Stimulated activated naive CD8-positive, alpha-beta T cell treated with anti-CD3 and anti-CD28 coated beads, Interleukin-15, Interleukin-2, amounts not matched to agents 100 U/mL and 50 U/mL, for 24 hours (primary cell): ENCODE results near the gene RHBDL2.
"Not testable (repeated sequence)": the region's sequence is repeated elsewhere in the genome, so short reads cannot be mapped to it uniquely, and the experiment has no call there.

Source experiments
- ATAC-seq: fragments of 150-1000 bp; cut with Tn5 transposase; one replicate; pipeline ENCODE4 v1.10.0; 2021
- DNase-seq: peaks from one replicate; pipeline ENCODE4 v3.0.0; 2021

Gene RHBDL2

GRCh38 chr1:38941527-38942019 lies at the start of gene RHBDL2:
TSS of gene RHBDL2 (minus strand) at chr1:38941830. CDS start at chr1:38919212, 22,618 bp downstream.
- no peak for ATAC-seq
- DNase-seq = no peak

- DNase-seq (peak; percentile 99), ATAC-seq (peak; percentile 98)
These were observed 49.4 kb upstream of the RHBDL2 start, which contains the start of gene AKIRIN1 for GRCh38 chr1:38990738-38991637. TSS of gene AKIRIN1 (plus strand) at chr1:38991276. CDS start at chr1:38991381, 105 bp downstream.

- ATAC-seq = no peak
These were observed 48.7 kb upstream of the RHBDL2 start for GRCh38 chr1:38990386-38990737.

GRCh38 chr1:38989979-38990378 lies 48.3 kb upstream of the RHBDL2 start:
- DNase-seq (no peak), ATAC-seq (no peak)

More at GRCh38 chr1:38990386-38990737, 48.7 kb upstream of the RHBDL2 start:
- DNase-seq = no peak

- not testable (repeated sequence) for ATAC-seq, DNase-seq
These were observed 37.8 kb upstream of the RHBDL2 start for GRCh38 chr1:38979380-38979779.

GRCh38 chr1:38978245-38978542 lies 36.6 kb upstream of the RHBDL2 start:
- not testable (repeated sequence) for ATAC-seq
- peak; percentile 46 for DNase-seq

- ATAC-seq (peak; percentile 28), DNase-seq (peak; percentile 43)
These were observed 36.0 kb upstream of the RHBDL2 start for GRCh38 chr1:38977399-38978244.

GRCh38 chr1:38973659-38974437 lies 32.2 kb upstream of the RHBDL2 start:
- DNase-seq = no peak
- no peak for ATAC-seq

- not testable (repeated sequence) for ATAC-seq
These were observed 31.5 kb upstream of the RHBDL2 start for GRCh38 chr1:38973145-38973544.

GRCh38 chr1:38964140-38964548 lies 22.5 kb upstream of the RHBDL2 start:
- ATAC-seq = peak; percentile 68

More at GRCh38 chr1:38973145-38973544, 31.5 kb upstream of the RHBDL2 start:
- not testable (repeated sequence) for DNase-seq

GRCh38 chr1:38962560-38962959 lies 20.9 kb upstream of the RHBDL2 start:
- ATAC-seq (no peak), DNase-seq (no peak)

More at GRCh38 chr1:38964140-38964548, 22.5 kb upstream of the RHBDL2 start:
- DNase-seq = no peak

- no peak for ATAC-seq
- no peak for DNase-seq
These were observed 20.5 kb upstream of the RHBDL2 start for GRCh38 chr1:38962113-38962512.

GRCh38 chr1:38958967-38959366 lies 17.3 kb upstream of the RHBDL2 start:
- ATAC-seq = no peak
- no peak for DNase-seq

- ATAC-seq = no peak
- DNase-seq = no peak
These were observed 11.8 kb upstream of the RHBDL2 start for GRCh38 chr1:38953433-38953860.

- ATAC-seq = no peak
- no peak for DNase-seq
These were observed 8.9 kb upstream of the RHBDL2 start for GRCh38 chr1:38950553-38950952.

GRCh38 chr1:38944547-38944946 lies 2.9 kb upstream of the RHBDL2 start:
- ATAC-seq = no peak

GRCh38 chr1:38942664-38943428 lies 1.2 kb upstream of the RHBDL2 start:
- no peak for ATAC-seq
- DNase-seq = no peak

More at GRCh38 chr1:38944547-38944946, 2.9 kb upstream of the RHBDL2 start:
- DNase-seq = no peak

GRCh38 chr1:38941093-38941492 lies 537 bp downstream of the RHBDL2 start:
- ATAC-seq = no peak
- DNase-seq = no peak

- DNase-seq = no peak
- no peak for ATAC-seq
These were observed 1.1 kb downstream of the RHBDL2 start for GRCh38 chr1:38940339-38941047.

- no peak for DNase-seq
- ATAC-seq = no peak
These were observed 2.8 kb downstream of the RHBDL2 start for GRCh38 chr1:38938722-38939260.
